Measurements from ENCODE around the gene ZFP90. TPM values are rescaled to one million over a fixed set of nuclear protein-coding genes. Genes with fewer than 3 reads are reported as not detected.

The ZFP90 gene
- total RNA-seq, 2 donors from 2014 or later = 20.4 to 33.2 TPM

DNA sequence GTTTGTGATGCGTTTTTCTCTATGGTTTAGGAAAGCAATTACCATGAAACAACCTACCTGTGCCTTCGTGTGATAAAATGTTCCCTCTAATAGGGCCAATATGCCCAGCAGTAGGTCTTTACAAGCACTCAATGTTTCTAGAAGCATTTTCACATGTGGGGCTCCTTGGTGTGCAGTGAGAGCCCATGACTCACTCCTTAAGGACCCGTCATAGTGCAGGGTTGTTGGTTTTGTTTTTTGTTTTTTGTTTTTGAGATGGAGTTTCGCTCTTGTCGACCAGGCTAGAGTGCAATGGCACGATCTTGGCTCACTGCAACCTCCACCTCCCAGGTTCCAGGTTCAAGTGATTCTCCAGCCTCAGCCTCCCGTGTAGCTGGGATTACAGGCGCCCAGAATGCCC lies 31.1 kb upstream of the ZFP90 start:
- TF ChIP-seq, protein P1, sequence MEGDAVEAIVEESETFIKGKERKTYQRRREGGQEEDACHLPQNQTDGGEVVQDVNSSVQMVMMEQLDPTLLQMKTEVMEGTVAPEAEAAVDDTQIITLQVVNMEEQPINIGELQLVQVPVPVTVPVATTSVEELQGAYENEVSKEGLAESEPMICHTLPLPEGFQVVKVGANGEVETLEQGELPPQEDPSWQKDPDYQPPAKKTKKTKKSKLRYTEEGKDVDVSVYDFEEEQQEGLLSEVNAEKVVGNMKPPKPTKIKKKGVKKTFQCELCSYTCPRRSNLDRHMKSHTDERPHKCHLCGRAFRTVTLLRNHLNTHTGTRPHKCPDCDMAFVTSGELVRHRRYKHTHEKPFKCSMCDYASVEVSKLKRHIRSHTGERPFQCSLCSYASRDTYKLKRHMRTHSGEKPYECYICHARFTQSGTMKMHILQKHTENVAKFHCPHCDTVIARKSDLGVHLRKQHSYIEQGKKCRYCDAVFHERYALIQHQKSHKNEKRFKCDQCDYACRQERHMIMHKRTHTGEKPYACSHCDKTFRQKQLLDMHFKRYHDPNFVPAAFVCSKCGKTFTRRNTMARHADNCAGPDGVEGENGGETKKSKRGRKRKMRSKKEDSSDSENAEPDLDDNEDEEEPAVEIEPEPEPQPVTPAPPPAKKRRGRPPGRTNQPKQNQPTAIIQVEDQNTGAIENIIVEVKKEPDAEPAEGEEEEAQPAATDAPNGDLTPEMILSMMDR (conservative IDR thresholded peaks at IDR 0.05) = no peak
- H3K27me3 Mint-ChIP-seq (ENCODE audit: insufficient read depth) = peaks cover 23% of the 10 kb centered on the region
- 73 to 83% methylated on average over 3 to 8 of the region's 8 CpGs for WGBS, 2 experiments (ENCODE audit: insufficient coverage in 1 of 2, insufficient read length in 1 of 2)

DNA sequence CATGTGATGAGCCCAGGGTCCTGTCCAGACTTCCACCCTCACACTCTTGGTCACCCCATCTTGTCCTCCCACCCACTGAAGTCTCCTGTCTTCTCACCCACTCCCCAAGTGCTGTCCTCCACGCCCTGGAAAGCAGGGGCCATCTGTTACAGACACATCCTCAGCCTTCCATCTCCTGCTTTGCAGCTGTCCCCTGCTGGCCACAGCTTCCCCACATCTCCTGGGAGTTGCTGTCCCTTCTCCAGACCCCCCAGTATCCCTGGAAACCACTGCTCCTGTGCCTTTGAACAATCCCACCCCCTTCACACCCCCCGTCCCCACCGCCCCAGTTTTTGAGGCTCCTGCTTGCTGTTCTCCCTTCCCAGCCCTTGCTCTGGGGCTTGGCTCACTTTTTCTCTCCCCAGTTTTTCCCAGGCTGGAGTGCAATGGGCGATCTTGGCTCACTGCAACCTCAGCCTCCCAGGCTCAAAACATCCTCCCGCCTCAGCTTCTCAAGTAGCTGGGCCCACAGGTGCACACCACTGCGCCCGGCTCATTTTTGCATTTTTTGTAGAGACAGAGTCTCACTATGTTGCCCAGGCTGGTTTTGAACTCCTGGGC lies 30.4 kb upstream of the ZFP90 start:
- Histone ChIP-seq H3K9ac (ENCODE audit: extremely low read depth, low read length, poor library complexity, severe bottlenecking) (no peak overlapping the region), H3K27ac (ENCODE audit: low read depth, low read length) (no peak overlapping the region), H3K9me3 (ENCODE audit: control insufficient read depth, low read length) (no peaks in the 10 kb centered on the region), H3K4me1 (ENCODE audit: control insufficient read depth, insufficient read depth, low read length) (no peaks in the 10 kb centered on the region), H3K27me3 (ENCODE audit: control insufficient read depth, insufficient read depth, low read length, poor library complexity, severe bottlenecking) (peaks cover 13% of the 10 kb centered on the region), H3K36me3 (ENCODE audit: control insufficient read depth, insufficient read depth, low read length) (no peaks in the 10 kb centered on the region), H3K4me3 (ENCODE audit: low read length) (no peak overlapping the region)
- no peak for DNase-seq
- TF ChIP-seq, protein P1 (conservative IDR thresholded peaks at IDR 0.05) = no peak
- Mint-ChIP-seq H3K4me1 (no peaks in the 10 kb centered on the region), H3K9me3 (no peaks in the 10 kb centered on the region), H3K4me3 (no peak overlapping the region), H3K36me3 (ENCODE audit: low read depth) (no peaks in the 10 kb centered on the region), H3K27ac (no peak overlapping the region), H3K27me3 (ENCODE audit: insufficient read depth) (peaks cover 23% of the 10 kb centered on the region)
- WGBS, 2 experiments (ENCODE audit: insufficient coverage in 1 of 2, insufficient read length in 1 of 2) = 86 to 94% methylated on average over 4 to 7 of the region's 7 CpGs

More for the DNA sequence above, 31.1 kb upstream of the ZFP90 start:
- Histone ChIP-seq H3K4me3 (ENCODE audit: low read length) (no peak overlapping the region), H3K4me1 (ENCODE audit: control insufficient read depth, insufficient read depth, low read length) (no peaks in the 10 kb centered on the region), H3K27ac (ENCODE audit: low read depth, low read length) (no peak overlapping the region), H3K36me3 (ENCODE audit: control insufficient read depth, insufficient read depth, low read length) (no peaks in the 10 kb centered on the region), H3K27me3 (ENCODE audit: control insufficient read depth, insufficient read depth, low read length, poor library complexity, severe bottlenecking) (peaks cover 13% of the 10 kb centered on the region), H3K9ac (ENCODE audit: extremely low read depth, low read length, poor library complexity, severe bottlenecking) (no peak overlapping the region), H3K9me3 (ENCODE audit: control insufficient read depth, low read length) (no peaks in the 10 kb centered on the region)
- Mint-ChIP-seq H3K36me3 (ENCODE audit: low read depth) (no peaks in the 10 kb centered on the region), H3K4me1 (no peaks in the 10 kb centered on the region), H3K4me3 (no peak overlapping the region), H3K9me3 (no peaks in the 10 kb centered on the region), H3K27ac (no peak overlapping the region)
- no peak for DNase-seq

DNA sequence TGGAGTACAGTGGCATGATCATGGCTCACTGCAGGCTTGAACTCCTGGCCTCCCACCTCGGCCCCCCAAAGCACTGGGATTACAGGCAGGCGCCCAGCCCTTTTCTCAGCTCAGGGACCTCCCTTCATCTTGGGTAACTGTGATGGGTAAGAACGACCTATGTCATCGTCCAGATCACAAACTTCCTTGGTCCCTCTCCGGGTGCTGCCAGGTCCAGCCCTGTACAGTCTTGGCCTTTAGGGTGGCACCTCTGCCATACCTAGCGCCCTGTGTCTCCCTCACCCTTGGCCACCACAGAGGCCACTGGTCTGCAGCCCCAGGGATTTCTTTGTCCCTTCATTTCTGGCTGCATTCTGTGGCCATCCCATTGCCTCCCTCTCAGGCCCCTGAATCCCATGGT lies 29.7 kb upstream of the ZFP90 start:
- no peaks in the 10 kb centered on the region for H3K9me3 Mint-ChIP-seq
- Histone ChIP-seq H3K4me3 (ENCODE audit: low read length) (no peak overlapping the region), H3K9ac (ENCODE audit: extremely low read depth, low read length, poor library complexity, severe bottlenecking) (no peak overlapping the region), H3K4me1 (ENCODE audit: control insufficient read depth, insufficient read depth, low read length) (no peaks in the 10 kb centered on the region), H3K27me3 (ENCODE audit: control insufficient read depth, insufficient read depth, low read length, poor library complexity, severe bottlenecking) (peaks cover 13% of the 10 kb centered on the region), H3K36me3 (ENCODE audit: control insufficient read depth, insufficient read depth, low read length) (no peaks in the 10 kb centered on the region), H3K9me3 (ENCODE audit: control insufficient read depth, low read length) (no peaks in the 10 kb centered on the region), H3K27ac (ENCODE audit: low read depth, low read length) (no peak overlapping the region)
- H3K27ac Mint-ChIP-seq = no peak overlapping the region
- no peaks in the 10 kb centered on the region for H3K4me1 Mint-ChIP-seq
- H3K4me3 Mint-ChIP-seq = no peak overlapping the region
- 90 to 100% methylated on average over 4 to 6 of the region's 6 CpGs for WGBS, 2 experiments (ENCODE audit: insufficient coverage in 1 of 2, insufficient read length in 1 of 2)
- H3K27me3 Mint-ChIP-seq (ENCODE audit: insufficient read depth) = peaks cover 23% of the 10 kb centered on the region
- DNase-seq = no peak
- no peaks in the 10 kb centered on the region for H3K36me3 Mint-ChIP-seq (ENCODE audit: low read depth)
- TF ChIP-seq, protein P1 (conservative IDR thresholded peaks at IDR 0.05) = no peak

Measured in endodermal cell (in vitro differentiated cells).